MCF 10A (cell line): Measurements from ENCODE around the gene SPRED2. TPM values are rescaled to one million over a fixed set of nuclear protein-coding genes. Genes with fewer than 3 reads are reported as not detected.

Experiments
- BruUV-seq: library from RNA; stranded (reverse); fragments of 400-500 nt; replicated peaks from 2 replicates; lab custom pipeline; 2021; lab: Mats Ljungman, UMichigan
- CTCF ChIA-PET: fragments of 300-600 bp; sonication (Branson Sonifier 250); formaldehyde crosslinking; extraction: SDS; loops from one replicate; lab custom pipeline; 2021; ENCODE audit warnings: antibody characterized with exemption, inconsistent platforms; lab: Yijun Ruan, JAX
- POLR2A ChIA-PET: fragments of 300-600, 350-650 bp; sonication (Branson Sonifier 250); formaldehyde crosslinking; extraction: SDS; loops from one replicate; lab custom pipeline; 2020; ENCODE audit warnings: antibody characterized with exemption, inconsistent platforms; lab: Yijun Ruan, JAX
- DNase-seq: peaks from one replicate; pipeline ENCODE4 v3.0.0-alpha.2; 2018; ENCODE audit not compliant: unreplicated experiment
- H3K27ac Mint-ChIP-seq: one replicate; pipeline ENCODE4 v1.8.0; 2022; ENCODE audit warnings: mild to moderate bottlenecking, low read depth, mixed read lengths; ENCODE audit not compliant: unreplicated experiment
- H3K27me3 Mint-ChIP-seq: one replicate; pipeline ENCODE4 v1.8.0; 2022; ENCODE audit warnings: mixed read lengths; ENCODE audit not compliant: insufficient read depth, unreplicated experiment
- H3K36me3 Mint-ChIP-seq: one replicate; pipeline ENCODE4 v1.8.0; 2022; ENCODE audit warnings: mild to moderate bottlenecking, moderate library complexity, mixed read lengths; ENCODE audit not compliant: insufficient read depth, unreplicated experiment
- H3K4me1 Mint-ChIP-seq: one replicate; pipeline ENCODE4 v1.8.0; 2022; ENCODE audit warnings: mixed read lengths; ENCODE audit not compliant: insufficient read depth, unreplicated experiment
- H3K4me3 Mint-ChIP-seq: one replicate; pipeline ENCODE4 v1.8.0; 2022; ENCODE audit warnings: mild to moderate bottlenecking, moderate library complexity, mixed read lengths; ENCODE audit not compliant: unreplicated experiment
- H3K9me3 Mint-ChIP-seq: one replicate; pipeline ENCODE4 v1.8.0; 2022; ENCODE audit warnings: mixed read lengths; ENCODE audit not compliant: unreplicated experiment
- CTCF ChIP-seq: fragments of 200-600 bp; IDR thresholded peaks from one replicate; pipeline ENCODE4 v1.8.0; 2022; ENCODE audit warnings: antibody characterized with exemption, mild to moderate bottlenecking; ENCODE audit not compliant: unreplicated experiment
- intact Hi-C: fragments of 100-400 bp; cut with micrococcal nuclease; formaldehyde crosslinking; loops from 2 replicates; pipeline ENCODE4 v1.14.1; 2022
- total RNA-seq: library from RNA; stranded (reverse); gene quantifications from 2 replicates; pipeline ENCODE4 v1.2.3, GENCODE V29; 2022

The SPRED2 gene
- total RNA-seq, 1 experiment from 2014 or later: 38.6 TPM

GRCh38 chr2:65309699-65310098 is 122.7 kb downstream of the SPRED2 start:
- CTCF ChIA-PET: interaction anchor here (1.5 kb wide), 1 partner anchor 10 kb away, joined by 3 read pairs; no protein-coding TSS in a partner anchor
- no peak for TF ChIP-seq CTCF
- intact Hi-C loops: no loop called here
- no peak overlapping the region for H3K4me3 Mint-ChIP-seq
- DNase-seq: no peak
- no peaks in the 10 kb centered on the region for H3K9me3 Mint-ChIP-seq
- no TSS peak for BruUV-seq
- peaks cover 51% of the 10 kb centered on the region for H3K36me3 Mint-ChIP-seq
- no peak overlapping the region for H3K27ac Mint-ChIP-seq
- H3K4me1 Mint-ChIP-seq: no peaks in the 10 kb centered on the region
- no peaks in the 10 kb centered on the region for H3K27me3 Mint-ChIP-seq
- POLR2A ChIA-PET: no interaction called here

GRCh38 chr2:65305934-65306333 is 126.5 kb downstream of the SPRED2 start:
- Mint-ChIP-seq H3K4me1 (peaks cover 2% of the 10 kb centered on the region), H3K27ac (no peak overlapping the region), H3K9me3 (no peaks in the 10 kb centered on the region), H3K36me3 (peaks cover 13% of the 10 kb centered on the region), H3K4me3 (no peak overlapping the region), H3K27me3 (no peaks in the 10 kb centered on the region)
- DNase-seq: no peak
- intact Hi-C loops: no loop called here
- POLR2A ChIA-PET: no interaction called here
- no peak for TF ChIP-seq CTCF
- CTCF ChIA-PET: no interaction called here
- no TSS peak for BruUV-seq

GRCh38 chr2:65300761-65301711 is 131.4 kb downstream of the SPRED2 start:
- peak; percentile 46 for DNase-seq
- POLR2A ChIA-PET: interaction anchor here (0.7 to 0.9 kb wide), 2 partner anchors 82 to 133 kb away, joined by 3 read pairs; no protein-coding TSS in a partner anchor
- peak overlapping the region; percentile 71 for H3K27ac Mint-ChIP-seq

More at GRCh38 chr2:65300761-65301711, 131.4 kb downstream of the SPRED2 start:
- Mint-ChIP-seq H3K27me3 (no peaks in the 10 kb centered on the region), H3K36me3 (no peaks in the 10 kb centered on the region), H3K4me1 (peaks cover 12% of the 10 kb centered on the region), H3K9me3 (no peaks in the 10 kb centered on the region), H3K4me3 (no peak overlapping the region)
- TF ChIP-seq CTCF: no peak
- intact Hi-C loops: no loop called here
- CTCF ChIA-PET: interaction anchor here (0.7 kb wide), 1 partner anchor 275 kb away, joined by 6 read pairs; no protein-coding TSS in a partner anchor
- BruUV-seq: no TSS peak
